Gastroesophageal sphincter (tissue), 4 donors: ENCODE results near the gene EFTUD2. TPM values are rescaled to one million over a fixed set of nuclear protein-coding genes. Genes with fewer than 3 reads are reported as not detected.

ENCODE experiments used
- ATAC-seq: fragments of 150-250 bp; one replicate; pipeline ENCODE4 v1.9.1; 2016; ENCODE audit warnings: mild to moderate bottlenecking, moderate library complexity
- H3K27ac ChIP-seq, 4 donors: fragments of 200-600 bp; sonication (generic) in 3 of 4; 1 replicate in 3 of 4; 2 replicates in 1 of 4; pipeline ENCODE4 v1.5.1; 2016 to 2019
- H3K27me3 ChIP-seq: fragments of 200-600 bp; sonication (generic); one replicate; pipeline ENCODE4 v1.5.1; 2019
- H3K36me3 ChIP-seq, 2 donors: fragments of 200-600 bp; sonication (generic); one replicate each; pipeline ENCODE4 v1.5.1; 2019; ENCODE audit warnings: control low read depth in 1 of 2
- H3K4me1 ChIP-seq, 3 donors: fragments of 200-600 bp; sonication (generic); 1 replicate in 2 of 3; 2 replicates in 1 of 3; pipeline ENCODE4 v1.5.1; 2016 to 2019; ENCODE audit warnings: control low read depth in 2 of 3
- H3K4me3 ChIP-seq, 2 donors: fragments of 200-600 bp; sonication (generic); one replicate each; pipeline ENCODE4 v1.5.1; 2019; ENCODE audit warnings: mild to moderate bottlenecking in 1 of 2, moderate library complexity in 1 of 2
- H3K9me3 ChIP-seq, 3 donors: fragments of 200-600 bp; sonication (generic); one replicate each; pipeline ENCODE4 v1.5.1; 2017 to 2019; ENCODE audit warnings: control low read depth in 2 of 3
- EP300 ChIP-seq: sonication (generic); formaldehyde crosslinking; IDR thresholded peaks from one replicate; pipeline ENCODE4 v1.6.1; 2017; ENCODE audit warnings: antibody characterized with exemption, mild to moderate bottlenecking
- POLR2A ChIP-seq, 2 donors: fragments of 450-650 bp; IDR thresholded peaks; one replicate each; pipeline ENCODE4 v1.6.1; 2017; ENCODE audit warnings: antibody characterized with exemption in 2 of 2, mild to moderate bottlenecking in 2 of 2, moderate library complexity in 1 of 2
- POLR2AphosphoS5 ChIP-seq: sonication (generic); formaldehyde crosslinking; IDR thresholded peaks from one replicate; pipeline ENCODE4 v1.6.1; 2017; ENCODE audit warnings: antibody characterized with exemption
- WGBS, 2 donors: methylation state at CpG; one replicate each; pipeline ENCODE4 v1.1.5; 2018; ENCODE audit warnings: low coverage in 1 of 2; 5-methylcytosine and 5-hydroxymethylcytosine counted together
- total RNA-seq, 4 donors: library from RNA; depleted of rRNA; stranded (reverse); fragments of >200 nt; gene quantifications; one replicate each; pipeline ENCODE4 v1.1.0, GENCODE V29; 2016
- TF ChIP-seq, protein P1 (sequence below), 4 experiments: fragments of 200-600 bp in 2 of 4; fragments of 450-650 bp in 2 of 4; sonication (generic) in 1 of 4; IDR thresholded peaks; one replicate each; pipeline ENCODE4 v1.5.1; 2017 to 2019; ENCODE audit warnings: antibody characterized with exemption in 4 of 4, mild to moderate bottlenecking in 2 of 4, moderate library complexity in 2 of 4

EFTUD2 gene
- total RNA-seq, 4 donors from 2014 or later, result 45.1 to 71.2 (median 57.8) TPM

GRCh38 chr17:44862278-44862914 lies 36.8 kb downstream of the EFTUD2 start:
- no peak overlapping the region for H3K4me3 ChIP-seq
- 64 to 93% methylated on average over 3 to 5 of the region's 9 CpGs for WGBS, 2 donors
- no peaks in the 10 kb centered on the region for H3K27me3 ChIP-seq
- no peak overlapping the region for H3K27ac ChIP-seq
- TF ChIP-seq POLR2A (IDR thresholded peaks at IDR 0.05) (no peak), POLR2AphosphoS5 (no peak), EP300 (no peak)
- TF ChIP-seq, protein P1, sequence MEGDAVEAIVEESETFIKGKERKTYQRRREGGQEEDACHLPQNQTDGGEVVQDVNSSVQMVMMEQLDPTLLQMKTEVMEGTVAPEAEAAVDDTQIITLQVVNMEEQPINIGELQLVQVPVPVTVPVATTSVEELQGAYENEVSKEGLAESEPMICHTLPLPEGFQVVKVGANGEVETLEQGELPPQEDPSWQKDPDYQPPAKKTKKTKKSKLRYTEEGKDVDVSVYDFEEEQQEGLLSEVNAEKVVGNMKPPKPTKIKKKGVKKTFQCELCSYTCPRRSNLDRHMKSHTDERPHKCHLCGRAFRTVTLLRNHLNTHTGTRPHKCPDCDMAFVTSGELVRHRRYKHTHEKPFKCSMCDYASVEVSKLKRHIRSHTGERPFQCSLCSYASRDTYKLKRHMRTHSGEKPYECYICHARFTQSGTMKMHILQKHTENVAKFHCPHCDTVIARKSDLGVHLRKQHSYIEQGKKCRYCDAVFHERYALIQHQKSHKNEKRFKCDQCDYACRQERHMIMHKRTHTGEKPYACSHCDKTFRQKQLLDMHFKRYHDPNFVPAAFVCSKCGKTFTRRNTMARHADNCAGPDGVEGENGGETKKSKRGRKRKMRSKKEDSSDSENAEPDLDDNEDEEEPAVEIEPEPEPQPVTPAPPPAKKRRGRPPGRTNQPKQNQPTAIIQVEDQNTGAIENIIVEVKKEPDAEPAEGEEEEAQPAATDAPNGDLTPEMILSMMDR (IDR thresholded peaks at IDR 0.05), result no peak
- H3K36me3 ChIP-seq, result peaks cover 0 to 97% of the 10 kb centered on the region in 2 donors
- H3K4me1 ChIP-seq, result no peaks in the 10 kb centered on the region
- ATAC-seq, result no peak
- no peaks in the 10 kb centered on the region for H3K9me3 ChIP-seq

GRCh38 chr17:44859701-44860100 lies 39.5 kb downstream of the EFTUD2 start:
- Histone ChIP-seq H3K27ac (no peak overlapping the region), H3K9me3 (no peaks in the 10 kb centered on the region), H3K4me1 (no peaks in the 10 kb centered on the region), H3K27me3 (no peaks in the 10 kb centered on the region), H3K36me3 (peaks cover 0 to 100% of the 10 kb centered on the region in 2 donors), H3K4me3 (no peak overlapping the region)
- 60 to 92% methylated on average over 1 to 3 of the region's 5 CpGs for WGBS, 2 donors
- no peak for ATAC-seq
- TF ChIP-seq EP300, result no peak

- H3K36me3 ChIP-seq, result peaks cover 4 to 99% of the 10 kb centered on the region in 2 donors
- no peaks in the 10 kb centered on the region for H3K27me3 ChIP-seq
- H3K9me3 ChIP-seq, result no peaks in the 10 kb centered on the region
- no peak overlapping the region for H3K27ac ChIP-seq
- 100% methylated on average over 2 of the region's 5 CpGs; no CpG with 5 or more reads in 1 of the 2 donors for WGBS, 2 donors
- H3K4me1 ChIP-seq, result no peaks in the 10 kb centered on the region
- TF ChIP-seq POLR2AphosphoS5 (no peak), POLR2A (IDR thresholded peaks at IDR 0.05) (no peak), EP300 (no peak)
- TF ChIP-seq, protein P1 (IDR thresholded peaks at IDR 0.05), result no peak
- no peak for ATAC-seq
- no peak overlapping the region for H3K4me3 ChIP-seq
These were observed 45.1 kb downstream of the EFTUD2 start for GRCh38 chr17:44854192-44854591.

- WGBS, 2 donors, result 68 to 72% methylated on average over 3 to 4 of the region's 5 CpGs
- Histone ChIP-seq H3K27ac (peak overlapping the region in 3 of 4 donors; percentile 19 to 33 (median 31)), H3K27me3 (no peaks in the 10 kb centered on the region), H3K4me1 (no peaks in the 10 kb centered on the region), H3K36me3 (peaks cover 4 to 66% of the 10 kb centered on the region in 2 donors), H3K9me3 (no peaks in the 10 kb centered on the region), H3K4me3 (no peak overlapping the region)
- ATAC-seq, result no peak
- TF ChIP-seq POLR2AphosphoS5, result no peak
- TF ChIP-seq, protein P1 (IDR thresholded peaks at IDR 0.05), result no peak
These were observed 48.6 kb downstream of the EFTUD2 start for GRCh38 chr17:44850612-44851011.

- Histone ChIP-seq H3K36me3 (peaks cover 4 to 60% of the 10 kb centered on the region in 2 donors), H3K4me1 (no peaks in the 10 kb centered on the region), H3K27ac (peak overlapping the region in 3 of 4 donors; percentile 19 to 33 (median 31)), H3K4me3 (no peak overlapping the region), H3K9me3 (no peaks in the 10 kb centered on the region), H3K27me3 (no peaks in the 10 kb centered on the region)
- no peak for ATAC-seq
- WGBS, 2 donors, result 80 to 90% methylated on average over 2 to 6 of the region's 7 CpGs
- no peak for TF ChIP-seq POLR2AphosphoS5
- TF ChIP-seq, protein P1 (IDR thresholded peaks at IDR 0.05), result no peak
- TF ChIP-seq EP300, result no peak
- no peak for TF ChIP-seq POLR2A (IDR thresholded peaks at IDR 0.05)
These were observed 49.2 kb downstream of the EFTUD2 start for GRCh38 chr17:44850025-44850424.
